Cerebellar cortex (tissue), 1 donor: ENCODE measurements around the gene TXNDC11.

Experiments
- DNase-seq: peaks from one replicate; pipeline ENCODE4 v3.0.0-alpha.2; 2015; ENCODE audit warnings: low spot score

TXNDC11 gene

GRCh38 chr16:11660565-11660964, 82.1 kb downstream of the TXNDC11 start:
- no peak for DNase-seq

GRCh38 chr16:11658896-11659708, 83.6 kb downstream of the TXNDC11 start:
- DNase-seq: no peak

GRCh38 chr16:11657556-11657955, 85.1 kb downstream of the TXNDC11 start:
- no peak for DNase-seq

- no peak for DNase-seq
These were observed 87.0 kb downstream of the TXNDC11 start for GRCh38 chr16:11655655-11656054.

- DNase-seq: no peak
These were observed 90.9 kb downstream of the TXNDC11 start for GRCh38 chr16:11651796-11652195.

- DNase-seq: no peak
These were observed 91.7 kb downstream of the TXNDC11 start for GRCh38 chr16:11650641-11651591.

GRCh38 chr16:11649276-11649675, 93.4 kb downstream of the TXNDC11 start:
- no peak for DNase-seq

- DNase-seq: peak; percentile 27
These were observed 99.9 kb downstream of the TXNDC11 start for GRCh38 chr16:11642765-11643116.

GRCh38 chr16:11640987-11641817, 101.5 kb downstream of the TXNDC11 start:
- peak; percentile 76 for DNase-seq

- peak; percentile 53 for DNase-seq
These were observed 102.4 kb downstream of the TXNDC11 start for GRCh38 chr16:11639925-11640899.

- no peak for DNase-seq
These were observed 103.6 kb downstream of the TXNDC11 start for GRCh38 chr16:11639008-11639562.

- no peak for DNase-seq
These were observed 104.5 kb downstream of the TXNDC11 start for GRCh38 chr16:11638140-11638539.

- no peak for DNase-seq
These were observed 105.3 kb downstream of the TXNDC11 start for GRCh38 chr16:11637320-11637719.

- no peak for DNase-seq
These were observed 106.4 kb downstream of the TXNDC11 start for GRCh38 chr16:11636172-11636721.

GRCh38 chr16:11635679-11636171, 106.9 kb downstream of the TXNDC11 start:
- no peak for DNase-seq

- DNase-seq: no peak
These were observed 107.5 kb downstream of the TXNDC11 start for GRCh38 chr16:11635113-11635652.

GRCh38 chr16:11634312-11634711, 108.3 kb downstream of the TXNDC11 start:
- no peak for DNase-seq

- no peak for DNase-seq
These were observed 109.5 kb downstream of the TXNDC11 start for GRCh38 chr16:11633113-11633512.

GRCh38 chr16:11632455-11632939, 110.2 kb downstream of the TXNDC11 start:
- no peak for DNase-seq

GRCh38 chr16:11631214-11631613, 111.4 kb downstream of the TXNDC11 start:
- no peak for DNase-seq
